SK-N-SH (cell line): ENCODE results near the gene BLVRA. TPM values are rescaled to one million over a fixed set of nuclear protein-coding genes. Genes with fewer than 3 reads are reported as not detected.

Experiments used
- CTCF ChIA-PET: fragments of 300-600, 350-600 bp; formaldehyde crosslinking; extraction: SDS; loops from one replicate; lab custom pipeline; 2021; lab: Yijun Ruan, JAX
- POLR2A ChIA-PET: fragments of 350-600 bp; sonication (Branson Sonifier 250); formaldehyde crosslinking; extraction: SDS; loops from one replicate; lab custom pipeline; 2020; ENCODE audit warnings: antibody characterized with exemption, inconsistent platforms; lab: Yijun Ruan, JAX
- DNase-seq: peaks from one replicate; pipeline ENCODE4 v3.0.0; 2012
- H2AFZ ChIP-seq: fragments of 200-600 bp; sonication (generic); 2 replicates; pipeline ENCODE4 v1.8.1; 2016; ENCODE audit warnings: antibody characterized with exemption, mild to moderate bottlenecking, low read depth
- H3F3A ChIP-seq: fragments of 200-600 bp; sonication (generic); replicated peaks from 2 replicates; pipeline ENCODE3; 2016; ENCODE audit warnings: antibody characterized with exemption, mild to moderate bottlenecking; ENCODE audit not compliant: insufficient read depth
- H3K27ac ChIP-seq, 2 experiments: fragments of 200-500 bp in 1 of 2; fragments of 200-600 bp in 1 of 2; sonication (Bioruptor generic) in 1 of 2; sonication (generic), shearing (Covaris generic) in 1 of 2; 2 replicates each; pipeline versions ENCODE4 v1.5.1 to v1.6.1; 2014 to 2016; ENCODE audit warnings: low read depth in 2 of 2, inconsistent platforms in 1 of 2, low read length in 1 of 2, mild to moderate bottlenecking in 1 of 2, mixed read lengths in 1 of 2
- H3K27me3 ChIP-seq: fragments of 200-600 bp; sonication (generic), shearing (Covaris generic); 2 replicates; pipeline ENCODE4 v1.6.1; 2016; ENCODE audit warnings: mixed run types; ENCODE audit not compliant: insufficient read depth
- H3K36me3 ChIP-seq, 2 experiments: fragments of 200-500 bp in 1 of 2; fragments of 200-600 bp in 1 of 2; sonication (Bioruptor generic) in 1 of 2; sonication (generic) in 1 of 2; replicated peaks in 1 of 2; 2 replicates each; pipeline versions ENCODE3 to v1.5.1; 2014 to 2016; ENCODE audit warnings: low read length in 1 of 2, mild to moderate bottlenecking in 1 of 2; ENCODE audit not compliant: insufficient read depth in 2 of 2, control insufficient read depth in 1 of 2
- H3K4me1 ChIP-seq, 2 experiments: fragments of 200-500 bp in 1 of 2; fragments of 200-600 bp in 1 of 2; sonication (Bioruptor generic) in 1 of 2; sonication (generic), shearing (Covaris generic) in 1 of 2; 2 replicates each; pipeline versions ENCODE4 v1.5.1 to v1.6.1; 2014 to 2016; ENCODE audit warnings: low read depth in 1 of 2, low read length in 1 of 2, mixed run types in 1 of 2; ENCODE audit not compliant: insufficient read depth in 2 of 2, control insufficient read depth in 1 of 2
- H3K4me2 ChIP-seq: fragments of 200-600 bp; sonication (generic), shearing (Covaris generic); 2 replicates; pipeline ENCODE4 v1.6.1; 2017; ENCODE audit warnings: mixed run types
- H3K4me3 ChIP-seq, 2 experiments: fragments of 200-500 bp in 1 of 2; fragments of 200-600 bp in 1 of 2; sonication (Bioruptor generic) in 1 of 2; sonication (generic), shearing (Covaris generic) in 1 of 2; 2 replicates each; pipeline versions ENCODE4 v1.5.1 to v1.8.1; 2014 to 2016; ENCODE audit warnings: low read depth in 2 of 2, inconsistent platforms in 1 of 2, low read length in 1 of 2, mild to moderate bottlenecking in 1 of 2, mixed read lengths in 1 of 2, moderate library complexity in 1 of 2
- H3K79me2 ChIP-seq: fragments of 200-600 bp; sonication (generic); 2 replicates; pipeline ENCODE4 v1.8.1; 2017; ENCODE audit warnings: mild to moderate bottlenecking; ENCODE audit not compliant: insufficient read depth
- H3K9ac ChIP-seq: fragments of 200-600 bp; sonication (generic); 2 replicates; pipeline ENCODE4 v1.6.1; 2017; ENCODE audit warnings: mixed run types
- H3K9me2 ChIP-seq: fragments of 200-600 bp; sonication (generic); 2 replicates; pipeline ENCODE4 v1.6.1; 2017; ENCODE audit warnings: mixed run types
- H3K9me3 ChIP-seq: fragments of 200-600 bp; sonication (generic); 2 replicates; pipeline ENCODE4 v1.6.1; 2017; ENCODE audit warnings: mixed run types, mild to moderate bottlenecking, moderate library complexity
- H4K20me1 ChIP-seq: fragments of 200-600 bp; sonication (generic); 2 replicates; pipeline ENCODE4 v1.6.1; 2017; ENCODE audit warnings: mild to moderate bottlenecking, mixed run types; ENCODE audit not compliant: insufficient read depth
- CHD2 ChIP-seq: fragments of 150-350 bp; IDR thresholded peaks from 2 replicates; pipeline ENCODE4 v1.6.1; 2018; ENCODE audit warnings: low read length; ENCODE audit not compliant: partially characterized antibody
- EZH2phosphoT487 ChIP-seq: fragments of 200-600 bp; sonication (generic); IDR thresholded peaks from 2 replicates; pipeline ENCODE4 v1.6.1; 2017; ENCODE audit warnings: low read depth, mixed run types, mild to moderate bottlenecking, antibody characterized with exemption, moderate library complexity, borderline replicate concordance
- GABPA ChIP-seq: IDR thresholded peaks from 2 replicates; pipeline ENCODE4 v1.4.0; 2012; ENCODE audit warnings: low read depth, mild to moderate bottlenecking
- POLR2AphosphoS5 ChIP-seq: IDR thresholded peaks from 2 replicates; pipeline ENCODE4 v1.6.1; 2012; ENCODE audit warnings: low read depth, low read length
- RCOR1 ChIP-seq: fragments of 150-350 bp; IDR thresholded peaks from 2 replicates; pipeline ENCODE4 v1.6.1; 2017; ENCODE audit warnings: antibody characterized with exemption, low read length
- RFX5 ChIP-seq: IDR thresholded peaks from 2 replicates; pipeline ENCODE4 v1.6.1; 2012; ENCODE audit warnings: mild to moderate bottlenecking, improper control_type of control experiment, low read length
- SMC3 ChIP-seq: IDR thresholded peaks from 2 replicates; pipeline ENCODE4 v1.6.1; 2012; ENCODE audit warnings: low read depth, low read length, improper control_type of control experiment
- TAF1 ChIP-seq: IDR thresholded peaks from 2 replicates; pipeline ENCODE4 v1.6.1; 2012; ENCODE audit warnings: low read depth, mild to moderate bottlenecking, low read length, moderate library complexity, borderline replicate concordance
- TEAD4 ChIP-seq: IDR thresholded peaks from 2 replicates; pipeline ENCODE4 v1.4.0; 2012; ENCODE audit warnings: mild to moderate bottlenecking, borderline replicate concordance; ENCODE audit not compliant: insufficient read depth
- USF2 ChIP-seq: fragments of 150-350 bp; IDR thresholded peaks from 2 replicates; pipeline ENCODE4 v1.6.1; 2017; ENCODE audit warnings: antibody characterized with exemption, low read length, low read depth, borderline replicate concordance
- WGBS: methylation state at CpG from one replicate; pipeline ENCODE4 v1.1.6; 2017; ENCODE audit warnings: low lambda C conversion rate; 5-methylcytosine and 5-hydroxymethylcytosine counted together
- polyA plus RNA-seq, 3 experiments: library from polyadenylated mRNA; depleted of rRNA; stranded (reverse); fragments of >200 nt; gene quantifications; 2 replicates each; pipeline ENCODE4 v1.2.3, GENCODE V29; 2012

BLVRA gene
- polyA plus RNA-seq, 1 of the 3 experiments (the other 2 are of a cell fraction), result 123 TPM

- no peak overlapping the region for H3K9ac ChIP-seq
- POLR2A ChIA-PET, result interaction anchor here (1.0 to 1.8 kb wide), 2 partner anchors 16 to 24 kb away, joined by 3 to 11 read pairs; partner anchors contain the start of gene COA1
- H4K20me1 ChIP-seq, result no peaks in the 10 kb centered on the region
- H3K36me3 ChIP-seq, result no peaks in the 10 kb centered on the region
- no peak for DNase-seq
- no peaks in the 10 kb centered on the region for H3K9me2 ChIP-seq
- H3K4me1 ChIP-seq, result peaks cover 0 to 9% of the 10 kb centered on the region in 2 experiments; a peak in 1 of 4 replicates
- no peaks in the 10 kb centered on the region for H3K9me3 ChIP-seq
- no peak overlapping the region for H3K4me3 ChIP-seq
- WGBS, result 94% methylated on average over 3 of the region's 3 CpGs
- CTCF ChIA-PET, result interaction anchor here (0.9 to 1.4 kb wide), 3 partner anchors 21 to 54 kb away, joined by 4 to 5 read pairs (median 4); no protein-coding TSS in a partner anchor
- no peak for TF ChIP-seq RFX5
- no peak for TF ChIP-seq TEAD4
- no peak for TF ChIP-seq GABPA
- no peak for TF ChIP-seq EZH2phosphoT487
- no peak for TF ChIP-seq SMC3
- TF ChIP-seq TAF1, result no peak
- TF ChIP-seq RCOR1, result no peak
- no peak for TF ChIP-seq USF2
- no peak overlapping the region for H3K27ac ChIP-seq
- H3K4me2 ChIP-seq, result no peak overlapping the region
- H2AFZ ChIP-seq, result no peak overlapping the region
- H3K27me3 ChIP-seq, result no peaks in the 10 kb centered on the region
- H3K79me2 ChIP-seq, result no peaks in the 10 kb centered on the region
- H3F3A ChIP-seq, result peaks cover 6% of the 10 kb centered on the region
Measured at GRCh38 chr7:43753843-43754242, 4.6 kb upstream of the BLVRA start.

GRCh38 chr7:43754596-43754995 lies 3.9 kb upstream of the BLVRA start:
- ChIA-PET POLR2A (interaction anchor here (1.0 to 1.8 kb wide), 2 partner anchors 17 to 25 kb away, joined by 3 to 11 read pairs; partner anchors contain the start of gene COA1), CTCF (interaction anchor here (0.9 to 1.4 kb wide), 3 partner anchors 22 to 55 kb away, joined by 4 to 5 read pairs (median 4); no protein-coding TSS in a partner anchor)
- no peaks in the 10 kb centered on the region for H3K9me2 ChIP-seq
- H3K4me3 ChIP-seq, result no peak overlapping the region
- H3K27me3 ChIP-seq, result no peaks in the 10 kb centered on the region
- H3K4me2 ChIP-seq, result no peak overlapping the region
- H3K4me1 ChIP-seq, result peaks cover 0 to 9% of the 10 kb centered on the region in 2 experiments; a peak in 2 of 4 replicates
- TF ChIP-seq POLR2AphosphoS5 (no peak), CHD2 (no peak), RFX5 (no peak)
- peaks cover 6% of the 10 kb centered on the region for H3F3A ChIP-seq
- no peak overlapping the region for H3K27ac ChIP-seq
- no peak overlapping the region for H2AFZ ChIP-seq
- H3K36me3 ChIP-seq, result no peaks in the 10 kb centered on the region
- H3K9me3 ChIP-seq, result no peaks in the 10 kb centered on the region
- no peak for DNase-seq
- H4K20me1 ChIP-seq, result no peaks in the 10 kb centered on the region
- WGBS, result 82% methylated on average over 4 of the region's 4 CpGs
- 0 out of 2 replicates have a peak, but pooled peaks cover 3% of the 10 kb centered on the region for H3K79me2 ChIP-seq
- H3K9ac ChIP-seq, result no peak overlapping the region
